Adrenal gland (tissue), 12 donors: ENCODE measurements around the gene ZNF211. TPM values are rescaled to one million over a fixed set of nuclear protein-coding genes. Genes with fewer than 3 reads are reported as not detected.

Experiments used
- DNase-seq, 7 donors: peaks; one replicate each; pipeline ENCODE4 v3.0.0-alpha.2; 2019 to 2020
- H3K27ac ChIP-seq, 5 donors: fragments of 200-600 bp; sonication (generic) in 4 of 5; 1 replicate in 3 of 5; 2 replicates in 2 of 5; pipeline versions ENCODE4 v1.5.1 to v1.8.0; 2016 to 2020; ENCODE audit warnings: mild to moderate bottlenecking in 1 of 5
- H3K27me3 ChIP-seq: fragments of 200-600 bp; 2 replicates; pipeline ENCODE4 v1.8.0; 2021
- H3K36me3 ChIP-seq, 2 donors: fragments of 200-600 bp; replicated peaks in 1 of 2; 1 replicate in 1 of 2; 2 replicates in 1 of 2; pipeline versions ENCODE4 v1.5.1 to v1.8.0; 2018 to 2022
- H3K4me1 ChIP-seq, 2 donors: fragments of 200-600 bp; replicated peaks in 1 of 2; 1 replicate in 1 of 2; 2 replicates in 1 of 2; pipeline versions ENCODE4 v1.5.1 to v1.8.0; 2018 to 2021
- H3K4me3 ChIP-seq, 4 donors: fragments of 200-600 bp; sonication (generic) in 3 of 4; one replicate each; pipeline ENCODE4 v1.5.1; 2016 to 2018
- H3K9me3 ChIP-seq, 3 donors: fragments of 200-600 bp; sonication (generic) in 1 of 3; replicated peaks in 1 of 3; 1 replicate in 2 of 3; 2 replicates in 1 of 3; pipeline versions ENCODE4 v1.5.1 to v1.8.0; 2016 to 2021
- POLR2A ChIP-seq, 2 donors: fragments of 450-650 bp; IDR thresholded peaks; one replicate each; pipeline ENCODE4 v1.6.1; 2017; ENCODE audit warnings: antibody characterized with exemption in 2 of 2, mild to moderate bottlenecking in 2 of 2, moderate library complexity in 1 of 2
- WGBS, 4 donors: extraction: QIAGEN DNeasy Blood & Tissue Kit in 2 of 4; methylation state at CpG; one replicate each; pipeline versions ENCODE4 v1.1.5 to v1.1.7; 2013 to 2017; 5-methylcytosine and 5-hydroxymethylcytosine counted together
- intact Hi-C, 2 donors: fragments of 100-400 bp; cut with DNase I; formaldehyde crosslinking; loops; one replicate each; pipeline versions ENCODE4 v1.14.1 to v1.15.0; 2022 to 2023
- polyA plus RNA-seq, 3 donors: library from polyadenylated mRNA; stranded (reverse); fragments of 200-250 nt in 2 of 3; fragments of 350-450 nt in 1 of 3; fragmentation: Illumina TruSeq in 1 of 3; extraction: RNeasy Lipid Tissue Mini Kit (QIAGEN cat#74804) in 1 of 3; gene quantifications; one replicate each; pipeline ENCODE4 v1.2.3, GENCODE V29; 2013 to 2014
- total RNA-seq, 9 donors: library from RNA; depleted of rRNA in 4 of 9; stranded (reverse); fragments of >200 nt in 4 of 9; fragments of 120-200 nt in 1 of 9; fragmentation: NEBNext Ultra II Directional in 1 of 9; extraction: Animal tissue kit (Norgen Biotek cat#: 25700) in 1 of 9; gene quantifications; one replicate each; pipeline versions ENCODE4 v1.1.0 to v1.2.4, GENCODE V29; 2013 to 2023
- TF ChIP-seq, protein P1 (sequence below), 6 experiments: fragments of 450-650 bp in 4 of 6; fragments of 200-600 bp in 2 of 6; sonication (generic) in 1 of 6; IDR thresholded peaks; 1 replicate in 5 of 6; 2 replicates in 1 of 6; pipeline versions ENCODE4 v1.5.1 to v1.8.0; 2016 to 2021; ENCODE audit warnings: antibody characterized with exemption in 6 of 6, mild to moderate bottlenecking in 2 of 6, moderate library complexity in 1 of 6
- donor health status: healthy with polysubstance abuse.
- donor health status: Bipolar disorder and iron deficiency.
- donor health status: DM: yes; HTN: yes; CAD: no.
- donor health status: DM: no; HTN: no; CAD: no.
- donor health status: DM: no; HTN: no; CAD: no.
- donor health status: DM: yes; HTN: yes; CAD: no.

ZNF211 gene
- total and polyA plus RNA-seq, 12 donors = 10.5 to 38.7 (median 17.3) TPM

DNA sequence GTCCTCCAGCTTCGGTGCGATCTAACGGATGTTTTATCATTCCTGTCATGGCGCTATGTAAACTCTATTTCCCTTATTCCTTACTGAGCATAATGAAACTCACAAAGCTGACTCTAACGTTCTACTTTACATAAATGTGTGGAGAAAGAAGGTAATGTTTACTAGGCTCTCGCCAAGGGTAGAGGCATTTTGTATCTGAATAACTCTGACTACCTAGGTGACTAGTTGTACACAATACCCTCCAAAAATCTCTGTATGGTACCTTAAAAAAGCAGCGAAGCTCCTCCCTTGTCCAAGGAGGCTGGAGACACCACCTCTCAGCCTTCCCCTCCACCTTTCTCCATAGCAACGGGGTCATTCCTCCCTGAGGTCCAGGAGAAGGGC, 33.6 kb upstream of the ZNF211 start:
- DNase-seq = no peak
- no peak for TF ChIP-seq POLR2A (IDR thresholded peaks at IDR 0.05)
- TF ChIP-seq, protein P1, sequence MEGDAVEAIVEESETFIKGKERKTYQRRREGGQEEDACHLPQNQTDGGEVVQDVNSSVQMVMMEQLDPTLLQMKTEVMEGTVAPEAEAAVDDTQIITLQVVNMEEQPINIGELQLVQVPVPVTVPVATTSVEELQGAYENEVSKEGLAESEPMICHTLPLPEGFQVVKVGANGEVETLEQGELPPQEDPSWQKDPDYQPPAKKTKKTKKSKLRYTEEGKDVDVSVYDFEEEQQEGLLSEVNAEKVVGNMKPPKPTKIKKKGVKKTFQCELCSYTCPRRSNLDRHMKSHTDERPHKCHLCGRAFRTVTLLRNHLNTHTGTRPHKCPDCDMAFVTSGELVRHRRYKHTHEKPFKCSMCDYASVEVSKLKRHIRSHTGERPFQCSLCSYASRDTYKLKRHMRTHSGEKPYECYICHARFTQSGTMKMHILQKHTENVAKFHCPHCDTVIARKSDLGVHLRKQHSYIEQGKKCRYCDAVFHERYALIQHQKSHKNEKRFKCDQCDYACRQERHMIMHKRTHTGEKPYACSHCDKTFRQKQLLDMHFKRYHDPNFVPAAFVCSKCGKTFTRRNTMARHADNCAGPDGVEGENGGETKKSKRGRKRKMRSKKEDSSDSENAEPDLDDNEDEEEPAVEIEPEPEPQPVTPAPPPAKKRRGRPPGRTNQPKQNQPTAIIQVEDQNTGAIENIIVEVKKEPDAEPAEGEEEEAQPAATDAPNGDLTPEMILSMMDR (IDR thresholded peaks at IDR 0.05) = no peak
- Histone ChIP-seq H3K4me3 (peak overlapping the region in 3 of 4 donors; percentile 45 to 90 (median 66)), H3K9me3 (no peaks in the 10 kb centered on the region), H3K36me3 (no peaks in the 10 kb centered on the region), H3K4me1 (peaks cover 0 to 9% of the 10 kb centered on the region in 2 donors), H3K27me3 (no peaks in the 10 kb centered on the region), H3K27ac (peak overlapping the region in 1 of 5 donors; percentile 33)
- intact Hi-C loops = no loop called here
- WGBS, 4 donors = 49 to 57% (median 56%) methylated on average over 8 of the region's 8 CpGs

DNA sequence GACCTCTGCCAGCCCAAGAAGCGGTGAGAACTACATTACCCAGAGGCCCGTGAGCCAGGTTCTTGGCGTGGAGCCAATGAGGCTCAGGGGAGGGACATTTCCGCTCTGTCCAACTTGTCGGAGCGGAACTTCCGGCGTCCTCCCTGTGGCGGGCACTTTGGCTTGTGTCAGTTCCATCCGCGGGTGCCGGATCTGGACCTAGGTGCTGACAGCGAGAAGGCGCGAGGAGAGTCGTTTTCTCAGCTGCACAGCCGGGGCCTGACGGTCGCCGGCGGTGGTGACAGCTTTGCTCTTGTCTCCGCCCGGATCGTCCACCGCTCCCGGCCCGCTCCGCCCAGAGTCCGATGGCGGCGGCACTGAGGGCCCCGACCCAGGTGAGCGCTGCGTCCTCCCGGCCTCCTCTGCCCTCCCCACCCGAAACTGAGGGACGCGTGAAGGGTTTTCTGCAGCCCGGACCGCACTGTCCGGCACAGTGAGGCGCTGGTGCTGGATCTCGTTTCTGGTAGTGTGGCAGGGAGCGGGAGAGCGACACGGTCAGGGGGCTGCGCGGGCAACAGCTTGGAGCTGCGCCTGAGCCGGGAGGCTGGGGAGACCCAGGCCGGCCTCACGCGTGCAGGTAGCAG, 33.1 kb upstream of the ZNF211 start, which contains the start of gene ZNF530:
TSS of gene ZNF530 (plus strand) at position 125 of the 623 bp plus-strand sequence. CDS start 4,461 bp downstream, outside the sequence.
- 0 to 1% (median 0%) methylated on average over 22 to 53 of the region's 53 CpGs for WGBS, 4 donors
- Histone ChIP-seq H3K9me3 (no peaks in the 10 kb centered on the region), H3K4me3 (peak within 1 kb of the TSS in 3 of 4 donors; percentile 45 to 90 (median 66)), H3K27ac (peak within 1 kb of the TSS in 1 of 5 donors; percentile 33), H3K36me3 (no peaks in the 10 kb centered on the region), H3K27me3 (no peaks in the 10 kb centered on the region), H3K4me1 (peaks cover 0 to 9% of the 10 kb centered on the region in 2 donors)
- intact Hi-C loops = no loop called here
- no peak for TF ChIP-seq POLR2A (IDR thresholded peaks at IDR 0.05)
- TF ChIP-seq, protein P1 (IDR thresholded peaks at IDR 0.05) = no peak
- peak; percentile 94 to 97 (median 96) for DNase-seq

DNA sequence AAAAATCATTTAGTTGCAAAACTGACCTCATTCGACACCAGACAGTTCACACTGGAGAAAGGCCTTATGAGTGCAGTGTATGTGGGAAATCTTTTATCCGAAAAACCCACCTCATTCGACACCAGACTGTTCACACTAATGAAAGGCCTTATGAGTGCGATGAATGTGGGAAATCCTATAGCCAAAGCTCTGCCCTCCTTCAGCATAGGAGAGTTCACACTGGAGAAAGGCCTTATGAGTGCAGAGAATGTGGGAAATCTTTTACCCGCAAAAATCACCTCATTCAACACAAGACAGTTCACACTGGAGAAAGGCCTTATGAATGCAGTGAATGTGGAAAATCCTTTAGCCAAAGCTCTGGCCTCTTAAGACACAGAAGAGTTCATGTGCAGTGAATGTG, 26.0 kb upstream of the ZNF211 start:
- Histone ChIP-seq H3K4me3 (no peak overlapping the region), H3K27me3 (no peaks in the 10 kb centered on the region), H3K27ac (no peak overlapping the region), H3K4me1 (no peaks in the 10 kb centered on the region), H3K36me3 (peaks cover 0 to 4% of the 10 kb centered on the region in 2 donors), H3K9me3 (no peaks in the 10 kb centered on the region)
- no peak for DNase-seq
- intact Hi-C loops = no loop called here
- no peak for TF ChIP-seq POLR2A (IDR thresholded peaks at IDR 0.05)
- TF ChIP-seq, protein P1 (IDR thresholded peaks at IDR 0.05) = no peak
- 93 to 99% (median 97%) methylated on average over 5 of the region's 5 CpGs for WGBS, 4 donors

DNA sequence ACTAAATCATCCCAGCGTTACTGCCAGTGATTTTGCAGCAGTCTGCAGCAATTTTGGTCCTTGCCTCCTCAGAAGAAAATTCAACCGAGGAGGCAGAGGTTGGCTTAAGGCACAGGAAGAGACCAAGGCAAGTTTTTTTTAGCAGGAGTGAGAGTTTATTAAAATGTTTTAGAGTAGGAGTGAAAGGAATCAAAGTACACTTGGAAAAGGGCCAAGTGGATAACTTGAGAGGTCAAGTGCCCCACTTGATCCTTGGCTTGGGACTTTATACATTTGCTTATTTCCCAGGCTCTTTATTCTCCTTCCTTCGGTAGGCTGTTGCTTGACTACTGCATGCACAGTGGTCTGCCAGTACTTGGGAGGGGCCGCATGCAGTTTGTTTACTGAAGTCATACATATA, 21.9 kb upstream of the ZNF211 start:
- H3K9me3 ChIP-seq = peaks cover 0 to 11% (median 0%) of the 10 kb centered on the region in 3 donors
- TF ChIP-seq POLR2A (IDR thresholded peaks at IDR 0.05) = no peak
- TF ChIP-seq, protein P1 (IDR thresholded peaks at IDR 0.05) = no peak
- intact Hi-C loops = no loop called here

More for the DNA sequence above, 21.9 kb upstream of the ZNF211 start:
- Histone ChIP-seq H3K36me3 (peaks cover 0 to 4% of the 10 kb centered on the region in 2 donors), H3K4me1 (no peaks in the 10 kb centered on the region), H3K4me3 (no peak overlapping the region), H3K27me3 (no peaks in the 10 kb centered on the region), H3K27ac (no peak overlapping the region)
- 75 to 84% (median 78%) methylated on average over 4 of the region's 4 CpGs for WGBS, 4 donors
- peak in 1 of 7 donors; percentile 9 for DNase-seq
